H1 (cell line): Measurements from ENCODE around the gene INPP4B. TPM values are rescaled to one million over a fixed set of nuclear protein-coding genes. Genes with fewer than 3 reads are reported as not detected.

Experiments used
- CTCF ChIA-PET: fragments of 300-600 bp; sonication (Branson Sonifier 250); formaldehyde crosslinking; loops from one replicate; lab custom pipeline; 2021; ENCODE audit not compliant: partially characterized antibody; lab: Charles Lee
- POLR2A ChIA-PET: fragments of 300-600 bp; sonication (Branson Sonifier 250); formaldehyde crosslinking; loops from one replicate; lab custom pipeline; 2021; ENCODE audit warnings: inconsistent platforms; ENCODE audit not compliant: partially characterized antibody; lab: Charles Lee
- DNase-seq, 2 experiments: peaks; one replicate each; pipeline versions ENCODE4 v3.0.0 to v3.0.0-alpha.2; 2010 to 2022; ENCODE audit warnings: low spot score in 2 of 2, low read depth in 1 of 2, mixed read lengths in 1 of 2
- FAIRE-seq: peaks from 2 replicates; lab custom pipeline; 2011; peaks lifted over from hg19 to GRCh38; lab: Jason Lieb, UNC
- H2AFZ ChIP-seq: 2 replicates; pipeline ENCODE4 v1.8.1; 2012; ENCODE audit warnings: low read length, inconsistent platforms
- H2AK5ac ChIP-seq: 2 replicates; pipeline ENCODE4 v1.6.1; 2013; ENCODE audit warnings: low read depth, low read length
- H2BK120ac ChIP-seq: replicated peaks from 2 replicates; pipeline ENCODE3; 2013; ENCODE audit warnings: low read depth, low read length, inconsistent platforms
- H2BK12ac ChIP-seq: 2 replicates; pipeline ENCODE4 v1.6.1; 2013; ENCODE audit warnings: low read depth, low read length
- H2BK15ac ChIP-seq: 2 replicates; pipeline ENCODE4 v1.6.1; 2013; ENCODE audit warnings: low read length
- H2BK20ac ChIP-seq: 2 replicates; pipeline ENCODE4 v1.6.1; 2013; ENCODE audit warnings: low read length
- H2BK5ac ChIP-seq: 2 replicates; pipeline ENCODE4 v1.6.1; 2013; ENCODE audit warnings: low read depth, low read length
- H3K14ac ChIP-seq: 2 replicates; pipeline ENCODE4 v1.6.1; 2013; ENCODE audit warnings: inconsistent platforms; ENCODE audit not compliant: insufficient read length
- H3K18ac ChIP-seq: 2 replicates; pipeline ENCODE4 v1.6.1; 2013; ENCODE audit warnings: low read length; ENCODE audit errors: extremely low read depth
- H3K23ac ChIP-seq: 2 replicates; pipeline ENCODE4 v1.6.1; 2013; ENCODE audit warnings: inconsistent platforms; ENCODE audit not compliant: insufficient read length
- H3K23me2 ChIP-seq: 2 replicates; pipeline ENCODE4 v1.6.1; 2013; ENCODE audit warnings: low read depth, low read length
- H3K27ac ChIP-seq: 2 replicates; pipeline ENCODE4 v1.6.1; 2011; ENCODE audit warnings: low read depth, low read length, inconsistent platforms
- H3K27me3 ChIP-seq, 4 experiments: replicated peaks in 1 of 4; 1 replicate in 1 of 4; 2 replicates in 3 of 4; pipeline versions ENCODE4 v1.6.1 to v1.8.1; 2011 to 2013; ENCODE audit warnings: low read length in 3 of 4, mild to moderate bottlenecking in 3 of 4, inconsistent platforms in 2 of 4, mixed read lengths in 2 of 4, moderate library complexity in 1 of 4; ENCODE audit not compliant: control insufficient read depth in 3 of 4, insufficient read depth in 3 of 4; ENCODE audit errors: extremely low read depth in 1 of 4
- H3K36me3 ChIP-seq, 4 experiments: 2 replicates each; pipeline versions ENCODE4 v1.6.1 to v1.8.1; 2011 to 2013; ENCODE audit warnings: mild to moderate bottlenecking in 4 of 4, low read length in 3 of 4, moderate library complexity in 2 of 4, control low read depth in 1 of 4, inconsistent platforms in 1 of 4; ENCODE audit not compliant: insufficient read depth in 4 of 4, control insufficient read depth in 2 of 4
- H3K4ac ChIP-seq: replicated peaks from 2 replicates; pipeline ENCODE3; 2013; ENCODE audit warnings: low read length, low read depth, mixed read lengths, inconsistent platforms; ENCODE audit not compliant: insufficient read length
- H3K4me1 ChIP-seq, 4 experiments: replicated peaks in 1 of 4; 1 replicate in 1 of 4; 2 replicates in 3 of 4; pipeline versions ENCODE4 v1.6.1 to v1.8.1; 2011 to 2013; ENCODE audit warnings: low read length in 3 of 4, inconsistent platforms in 2 of 4, mixed read lengths in 1 of 4; ENCODE audit not compliant: insufficient read depth in 4 of 4, control insufficient read depth in 3 of 4
- H3K4me2 ChIP-seq, 2 experiments: 2 replicates each; pipeline versions ENCODE4 v1.6.1 to v1.8.1; 2011 to 2013; ENCODE audit warnings: low read depth in 2 of 2, low read length in 2 of 2, control low read depth in 1 of 2, inconsistent platforms in 1 of 2, mild to moderate bottlenecking in 1 of 2; ENCODE audit not compliant: insufficient read depth in 1 of 2
- H3K4me3 ChIP-seq, 4 experiments: fragments of 200-600, 300-600 bp in 1 of 4; sonication (generic), shearing (Covaris generic), sonication (Bioruptor Twin) in 1 of 4; 2 replicates each; pipeline versions ENCODE4 v1.5.1 to v1.8.1; 2011 to 2016; ENCODE audit warnings: low read length in 4 of 4, low read depth in 3 of 4, control low read depth in 2 of 4, inconsistent platforms in 2 of 4, mild to moderate bottlenecking in 2 of 4, mixed read lengths in 1 of 4, moderate library complexity in 1 of 4; ENCODE audit not compliant: insufficient read depth in 2 of 4; ENCODE audit errors: extremely low read depth in 1 of 4
- H3K56ac ChIP-seq: replicated peaks from 2 replicates; pipeline ENCODE3; 2013; ENCODE audit warnings: low read depth, mild to moderate bottlenecking, mixed read lengths, low read length, inconsistent platforms; ENCODE audit not compliant: insufficient read length
- H3K79me1 ChIP-seq: 2 replicates; pipeline ENCODE4 v1.6.1; 2013; ENCODE audit warnings: low read depth, low read length, control low read depth
- H3K79me2 ChIP-seq, 2 experiments: 2 replicates each; pipeline versions ENCODE4 v1.6.1 to v1.8.1; 2012 to 2013; ENCODE audit warnings: low read length in 2 of 2, mild to moderate bottlenecking in 2 of 2, inconsistent platforms in 1 of 2; ENCODE audit not compliant: insufficient read depth in 2 of 2, control insufficient read depth in 1 of 2
- H3K9ac ChIP-seq, 4 experiments: replicated peaks in 1 of 4; 1 replicate in 1 of 4; 2 replicates in 3 of 4; pipeline versions ENCODE4 v1.6.1 to v1.8.1; 2011 to 2013; ENCODE audit warnings: low read depth in 3 of 4, low read length in 3 of 4, control low read depth in 2 of 4, mild to moderate bottlenecking in 2 of 4, moderate library complexity in 2 of 4, inconsistent platforms in 1 of 4; ENCODE audit errors: extremely low read depth in 1 of 4
- H3K9me3 ChIP-seq, 2 experiments: 2 replicates each; pipeline versions ENCODE4 v1.6.1 to v1.8.1; 2012 to 2013; ENCODE audit warnings: mild to moderate bottlenecking in 2 of 2, moderate library complexity in 2 of 2, control low read depth in 1 of 2, inconsistent platforms in 1 of 2, low read depth in 1 of 2, low read length in 1 of 2, mixed read lengths in 1 of 2; ENCODE audit not compliant: insufficient read depth in 2 of 2
- H4K20me1 ChIP-seq, 2 experiments: replicated peaks in 1 of 2; 2 replicates each; pipeline versions ENCODE3 to v1.8.1; 2011 to 2013; ENCODE audit warnings: inconsistent platforms in 2 of 2, low read length in 2 of 2, mild to moderate bottlenecking in 1 of 2; ENCODE audit not compliant: insufficient read depth in 2 of 2, control insufficient read depth in 1 of 2
- H4K5ac ChIP-seq: 2 replicates; pipeline ENCODE4 v1.6.1; 2013; ENCODE audit warnings: low read length, low read depth, mixed read lengths, inconsistent platforms; ENCODE audit not compliant: insufficient read length
- H4K8ac ChIP-seq: 2 replicates; pipeline ENCODE4 v1.8.0; 2013; ENCODE audit warnings: mild to moderate bottlenecking, moderate library complexity, low read length, inconsistent platforms; ENCODE audit not compliant: insufficient read depth; ENCODE audit errors: extremely low read depth
- H4K91ac ChIP-seq: replicated peaks from 2 replicates; pipeline ENCODE3; 2013; ENCODE audit warnings: low read length, mixed read lengths, inconsistent platforms; ENCODE audit not compliant: insufficient read length
- ASH2L ChIP-seq: fragments of 200-600, 300-600 bp; sonication (generic); IDR thresholded peaks from one replicate; pipeline ENCODE4 v1.7.1; 2017; ENCODE audit warnings: low read length
- ATF3 ChIP-seq: IDR thresholded peaks from 2 replicates; pipeline ENCODE4 v1.6.1; 2011; ENCODE audit warnings: low read depth, mild to moderate bottlenecking, low read length; ENCODE audit not compliant: insufficient read depth
- CBX5 ChIP-seq: fragments of 300-800, 300-1000 bp; sonication (generic); IDR thresholded peaks from 2 replicates; pipeline ENCODE4 v1.7.1; 2016; ENCODE audit warnings: antibody characterized with exemption, low read length, low read depth
- CHD1 ChIP-seq: IDR thresholded peaks from 2 replicates; pipeline ENCODE4 v1.6.1; 2012; ENCODE audit warnings: low read depth, low read length, improper control_type of control experiment
- CHD2 ChIP-seq: IDR thresholded peaks from 2 replicates; pipeline ENCODE4 v1.6.1; 2012; ENCODE audit warnings: low read length, improper control_type of control experiment
- FOSL1 ChIP-seq: IDR thresholded peaks from 2 replicates; pipeline ENCODE4 v1.6.1; 2011; ENCODE audit warnings: mild to moderate bottlenecking, low read depth, low read length, moderate library complexity; ENCODE audit not compliant: insufficient read depth
- HDAC6 ChIP-seq: IDR thresholded peaks from one replicate; pipeline ENCODE4 v1.7.1; 2012; ENCODE audit warnings: low read depth, mild to moderate bottlenecking, inconsistent platforms, low read length, moderate library complexity
- MAX ChIP-seq: IDR thresholded peaks from 2 replicates; pipeline ENCODE4 v1.6.1; 2012; ENCODE audit warnings: inconsistent platforms
- NRF1 ChIP-seq: IDR thresholded peaks from 2 replicates; pipeline ENCODE4 v1.6.1; 2011; ENCODE audit warnings: mild to moderate bottlenecking, low read depth, low read length, improper control_type of control experiment
- SIRT6 ChIP-seq: IDR thresholded peaks from one replicate; pipeline ENCODE4 v1.7.1; 2012; ENCODE audit warnings: low read length, inconsistent platforms
- SIX5 ChIP-seq: IDR thresholded peaks from 2 replicates; pipeline ENCODE4 v1.6.1; 2011; ENCODE audit warnings: mild to moderate bottlenecking, low read depth, low read length
- SP1 ChIP-seq: IDR thresholded peaks from 2 replicates; pipeline ENCODE4 v1.6.1; 2011; ENCODE audit warnings: low read depth, low read length
- SP2 ChIP-seq: IDR thresholded peaks from 2 replicates; pipeline ENCODE4 v1.6.1; 2012; ENCODE audit warnings: mild to moderate bottlenecking, low read length, inconsistent platforms
- TAF7 ChIP-seq: optimal IDR thresholded peaks from 2 replicates; pipeline ENCODE3; 2011; ENCODE audit warnings: low read depth, mild to moderate bottlenecking, inconsistent platforms, low read length, moderate library complexity, borderline replicate concordance
- TBP ChIP-seq: IDR thresholded peaks from 2 replicates; pipeline ENCODE4 v1.6.1; 2011; ENCODE audit warnings: low read depth, low read length, improper control_type of control experiment
- polyA plus RNA-seq, 7 experiments: library from polyadenylated mRNA; depleted of rRNA in 3 of 7; stranded (reverse) in 5 of 7; unstranded in 2 of 7; fragments of >200 nt in 5 of 7; fragments of 200-250 nt in 2 of 7; gene quantifications; 1 replicate in 5 of 7; 2 replicates in 1 of 7; 4 replicates in 1 of 7; pipeline versions ENCODE4 v1.2.1 to v1.2.3, GENCODE V29; 2011 to 2013; ENCODE audit warnings: missing spikeins in 2 of 7, mixed read lengths in 2 of 7
- total RNA-seq: library from RNA; stranded (reverse); fragmentation: NEBNext Ultra II Directional; extraction: Animal tissue kit (Norgen Biotek cat#: 25700); gene quantifications from 2 replicates; pipeline ENCODE4 v1.2.1, GENCODE V29; 2021
- TF ChIP-seq, protein P1 (sequence below): IDR thresholded peaks from 2 replicates; pipeline ENCODE4 v1.6.1; 2012; ENCODE audit warnings: inconsistent platforms

Gene INPP4B
- total and polyA plus RNA-seq, 2 of the 8 experiments (the other 6 are each of a cell fraction or from before 2014, with no cell fraction given), result 0.11 to 0.54 TPM

DNA sequence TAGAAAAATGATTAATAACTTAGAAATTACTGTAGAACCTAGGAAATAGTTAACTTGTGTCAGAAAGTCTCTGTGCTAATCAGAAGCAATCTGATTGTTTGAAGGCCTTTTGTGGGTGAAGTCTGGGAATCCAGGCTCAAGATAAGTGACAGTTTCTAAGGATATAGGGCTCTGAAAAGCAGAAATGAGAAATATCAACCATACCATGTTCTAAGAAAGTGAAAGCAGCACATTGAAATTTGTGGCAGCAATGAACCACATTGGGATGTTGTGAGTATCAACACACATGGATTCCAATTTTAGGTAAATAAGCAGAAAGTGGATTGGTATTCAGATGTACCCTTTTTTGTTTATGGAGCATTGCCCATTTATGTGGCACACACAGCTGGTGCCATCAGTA, 745.2 kb downstream of the INPP4B start:
- CTCF ChIA-PET, result interaction anchor here (0.6 kb wide), 1 partner anchor 47 kb away, joined by 3 read pairs; no protein-coding TSS in a partner anchor
- no peaks in the 10 kb centered on the region for H3K79me1 ChIP-seq
- DNase-seq (no peak), FAIRE-seq (no peak)
- no peak overlapping the region for H4K5ac ChIP-seq
- no peak overlapping the region for H3K27ac ChIP-seq
- no peak overlapping the region for H3K23ac ChIP-seq
- H3K18ac ChIP-seq, result no peak overlapping the region
- H4K91ac ChIP-seq, result no peak overlapping the region
- POLR2A ChIA-PET, result no interaction called here
- H3K56ac ChIP-seq, result no peak overlapping the region
- H3K23me2 ChIP-seq, result no peaks in the 10 kb centered on the region
- H3K4me1 ChIP-seq, result no peaks in the 10 kb centered on the region; a peak in 1 of 7 replicates
- H3K4ac ChIP-seq, result no peak overlapping the region
- no peak overlapping the region for H3K14ac ChIP-seq
- no peak overlapping the region for H2BK12ac ChIP-seq
- H3K27me3 ChIP-seq, result no peaks in the 10 kb centered on the region
- H2BK15ac ChIP-seq, result no peak overlapping the region
- no peaks in the 10 kb centered on the region for H3K36me3 ChIP-seq
- no peaks in the 10 kb centered on the region for H4K20me1 ChIP-seq
- H4K8ac ChIP-seq, result no peak overlapping the region
- H2BK120ac ChIP-seq, result no peak overlapping the region
- H3K9me3 ChIP-seq, result no peaks in the 10 kb centered on the region
- no peak overlapping the region for H2AK5ac ChIP-seq
- no peak overlapping the region for H3K4me3 ChIP-seq
- no peak overlapping the region for H2BK20ac ChIP-seq
- no peak overlapping the region for H3K4me2 ChIP-seq
- no peak overlapping the region for H2BK5ac ChIP-seq
- no peaks in the 10 kb centered on the region for H3K79me2 ChIP-seq
- no peak overlapping the region for H3K9ac ChIP-seq
- H2AFZ ChIP-seq, result no peak overlapping the region
- no peak for TF ChIP-seq CHD1
- no peak for TF ChIP-seq NRF1
- TF ChIP-seq ASH2L, result no peak
- TF ChIP-seq SIX5, result no peak
- no peak for TF ChIP-seq ATF3
- no peak for TF ChIP-seq TBP
- no peak for TF ChIP-seq SP1
- no peak for TF ChIP-seq FOSL1
- TF ChIP-seq CHD2, result no peak
- TF ChIP-seq, protein P1, sequence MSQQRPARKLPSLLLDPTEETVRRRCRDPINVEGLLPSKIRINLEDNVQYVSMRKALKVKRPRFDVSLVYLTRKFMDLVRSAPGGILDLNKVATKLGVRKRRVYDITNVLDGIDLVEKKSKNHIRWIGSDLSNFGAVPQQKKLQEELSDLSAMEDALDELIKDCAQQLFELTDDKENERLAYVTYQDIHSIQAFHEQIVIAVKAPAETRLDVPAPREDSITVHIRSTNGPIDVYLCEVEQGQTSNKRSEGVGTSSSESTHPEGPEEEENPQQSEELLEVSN, result no peak
- TF ChIP-seq SP2, result no peak
- TF ChIP-seq HDAC6, result no peak
- no peak for TF ChIP-seq CBX5
- no peak for TF ChIP-seq TAF7
- TF ChIP-seq MAX, result no peak
- no peak for TF ChIP-seq SIRT6
